GM23338 (cell line): ENCODE data around the gene KPTN. TPM values are rescaled to one million over a fixed set of nuclear protein-coding genes. Genes with fewer than 3 reads are reported as not detected.

ENCODE experiments used
- ATAC-seq: fragments of 200-7000 bp; cut with Tn5 transposase; 3 replicates; pipeline ENCODE4 v1.9.1; 2020
- DNase-seq: peaks from one replicate; pipeline ENCODE4 v3.0.0-alpha.2; 2015; ENCODE audit warnings: low spot score
- H2AFZ ChIP-seq: fragments of 200-600 bp; sonication (generic); 2 replicates; pipeline ENCODE4 v1.8.0; 2016; ENCODE audit warnings: antibody characterized with exemption, mild to moderate bottlenecking, moderate library complexity
- H3F3A ChIP-seq: fragments of 200-600 bp; sonication (generic); replicated peaks from 2 replicates; pipeline ENCODE4 v1.8.0; 2017; ENCODE audit warnings: antibody characterized with exemption, mixed run types, low read depth
- H3K27ac ChIP-seq: fragments of 200-600 bp; sonication (generic); 2 replicates; pipeline ENCODE4 v1.6.1; 2016; ENCODE audit warnings: low read depth
- H3K27me3 ChIP-seq: fragments of 200-600 bp; sonication (generic); 2 replicates; pipeline ENCODE4 v1.8.0; 2016; ENCODE audit warnings: mild to moderate bottlenecking, mixed run types, moderate library complexity; ENCODE audit not compliant: insufficient read depth
- H3K36me3 ChIP-seq: fragments of 200-600 bp; sonication (generic); 2 replicates; pipeline ENCODE4 v1.8.0; 2016; ENCODE audit warnings: mild to moderate bottlenecking; ENCODE audit not compliant: insufficient read depth
- H3K4me1 ChIP-seq: fragments of 200-600 bp; sonication (generic); 2 replicates; pipeline ENCODE4 v1.8.0; 2016; ENCODE audit warnings: mild to moderate bottlenecking, moderate library complexity; ENCODE audit not compliant: insufficient read depth
- H3K4me2 ChIP-seq: fragments of 200-600 bp; sonication (generic); 2 replicates; pipeline ENCODE4 v1.7.1; 2017; ENCODE audit warnings: mixed run types
- H3K4me3 ChIP-seq: fragments of 200-600 bp; sonication (generic); 2 replicates; pipeline ENCODE4 v1.6.1; 2016; ENCODE audit warnings: mixed run types
- H3K79me2 ChIP-seq: fragments of 200-600 bp; sonication (generic); replicated peaks from 2 replicates; pipeline ENCODE4 v1.8.0; 2017; ENCODE audit warnings: mild to moderate bottlenecking; ENCODE audit not compliant: insufficient read depth
- H3K9me2 ChIP-seq: fragments of 200-600 bp; sonication (generic); 2 replicates; pipeline ENCODE4 v1.8.0; 2017; ENCODE audit not compliant: insufficient read depth
- H4K20me1 ChIP-seq: fragments of 200-600 bp; sonication (generic); replicated peaks from 2 replicates; pipeline ENCODE4 v1.8.0; 2017; ENCODE audit warnings: mild to moderate bottlenecking; ENCODE audit not compliant: insufficient read depth
- H3K27ac Mint-ChIP-seq: 2 replicates; pipeline ENCODE4 v1.8.0; 2020; ENCODE audit warnings: inconsistent platforms, mild to moderate bottlenecking, moderate library complexity, mixed read lengths
- H3K27me3 Mint-ChIP-seq: 3 replicates; pipeline ENCODE4 v1.8.0; 2022; ENCODE audit warnings: low read depth, mild to moderate bottlenecking, moderate library complexity, mixed read lengths, inconsistent platforms; ENCODE audit not compliant: insufficient read depth, poor library complexity
- H3K36me3 Mint-ChIP-seq: 3 replicates; pipeline ENCODE4 v1.8.0; 2021; ENCODE audit warnings: low read depth, mild to moderate bottlenecking, inconsistent platforms, moderate library complexity, mixed read lengths
- H3K4me1 Mint-ChIP-seq: 3 replicates; pipeline ENCODE4 v1.8.0; 2020; ENCODE audit warnings: mild to moderate bottlenecking, inconsistent platforms, mixed read lengths
- H3K4me3 Mint-ChIP-seq: 3 replicates; pipeline ENCODE4 v1.8.0; 2021; ENCODE audit warnings: moderate library complexity, mild to moderate bottlenecking, inconsistent platforms, mixed read lengths
- H3K9me3 Mint-ChIP-seq: 3 replicates; pipeline ENCODE4 v1.8.0; 2020; ENCODE audit warnings: moderate library complexity, mild to moderate bottlenecking, inconsistent platforms, mixed read lengths
- CREB1 ChIP-seq: fragments of 250-450 bp; sonication (Bioruptor Pico); IDR thresholded peaks from 2 replicates; pipeline ENCODE4 v1.5.0; 2020; ENCODE audit warnings: low read depth, mild to moderate bottlenecking, moderate library complexity
- EZH2 ChIP-seq: fragments of 200-600 bp; sonication (generic); IDR thresholded peaks from one replicate; pipeline ENCODE4 v1.8.0; 2017; ENCODE audit warnings: antibody characterized with exemption, mild to moderate bottlenecking, low read depth; ENCODE audit not compliant: unreplicated experiment
- EZH2phosphoT487 ChIP-seq: fragments of 200-600 bp; sonication (generic); IDR thresholded peaks from one replicate; pipeline ENCODE4 v1.8.1; 2018; ENCODE audit warnings: antibody characterized with exemption; ENCODE audit not compliant: unreplicated experiment
- JUNB ChIP-seq: IDR thresholded peaks from one replicate; pipeline ENCODE4 v1.6.1; 2016; ENCODE audit warnings: antibody characterized with exemption; ENCODE audit not compliant: unreplicated experiment
- NANOG ChIP-seq: IDR thresholded peaks from 2 replicates; pipeline ENCODE4 v1.6.1; 2016; ENCODE audit warnings: antibody characterized with exemption, borderline replicate concordance
- POLR2AphosphoS5 ChIP-seq: IDR thresholded peaks from 2 replicates; pipeline ENCODE4 v1.6.1; 2016; ENCODE audit warnings: antibody characterized with exemption, low read depth
- STAT1 ChIP-seq: IDR thresholded peaks from one replicate; pipeline ENCODE4 v1.6.1; 2016; ENCODE audit warnings: antibody characterized with exemption; ENCODE audit not compliant: unreplicated experiment
- ZNF114 ChIP-seq: fragments of 250-450 bp; sonication (Bioruptor Pico); IDR thresholded peaks from 2 replicates; pipeline ENCODE4 v1.5.0; 2020; ENCODE audit warnings: mild to moderate bottlenecking, moderate library complexity
- ZNF331 ChIP-seq: fragments of 250-450 bp; sonication (Bioruptor Pico); IDR thresholded peaks from 2 replicates; pipeline ENCODE4 v1.5.0; 2020; ENCODE audit warnings: low read depth, mild to moderate bottlenecking, moderate library complexity
- polyA plus RNA-seq: library from polyadenylated mRNA; unstranded; fragments of >200 nt; fragmentation: Nextera tagmentation; extraction: Ambion mirVana; gene quantifications from 2 replicates; pipeline ENCODE4 v1.2.1, GENCODE V29; 2016
- total RNA-seq: library from RNA; depleted of rRNA; stranded (reverse); fragments of >200 nt; shearing (Covaris generic); gene quantifications from 2 replicates; pipeline ENCODE4 v1.2.3, GENCODE V29; 2014
- TF ChIP-seq, protein P1 (sequence below): fragments of 250-450 bp; sonication (Bioruptor Pico); IDR thresholded peaks from 2 replicates; pipeline ENCODE4 v1.5.0; 2020; ENCODE audit warnings: mild to moderate bottlenecking, moderate library complexity
- TF ChIP-seq, protein P2 (sequence below): IDR thresholded peaks from one replicate; pipeline ENCODE4 v1.6.1; 2018; ENCODE audit warnings: antibody characterized with exemption; ENCODE audit not compliant: unreplicated experiment
- TF ChIP-seq, protein P3 (sequence below): IDR thresholded peaks from 2 replicates; pipeline ENCODE4 v1.6.1; 2016; ENCODE audit warnings: antibody characterized with exemption
- TF ChIP-seq, protein P4 (sequence below), 2 experiments: fragments of 200-600 bp in 1 of 2; sonication (generic) in 1 of 2; conservative IDR thresholded peaks; 2 replicates each; pipeline versions ENCODE4 v1.5.1 to v1.6.1; 2016 to 2017; ENCODE audit warnings: antibody characterized with exemption in 2 of 2, low read depth in 2 of 2, mild to moderate bottlenecking in 2 of 2, moderate library complexity in 1 of 2

Gene KPTN
- total and polyA plus RNA-seq, 2 experiments from 2014 or later = 19.8 to 26.2 TPM

DNA sequence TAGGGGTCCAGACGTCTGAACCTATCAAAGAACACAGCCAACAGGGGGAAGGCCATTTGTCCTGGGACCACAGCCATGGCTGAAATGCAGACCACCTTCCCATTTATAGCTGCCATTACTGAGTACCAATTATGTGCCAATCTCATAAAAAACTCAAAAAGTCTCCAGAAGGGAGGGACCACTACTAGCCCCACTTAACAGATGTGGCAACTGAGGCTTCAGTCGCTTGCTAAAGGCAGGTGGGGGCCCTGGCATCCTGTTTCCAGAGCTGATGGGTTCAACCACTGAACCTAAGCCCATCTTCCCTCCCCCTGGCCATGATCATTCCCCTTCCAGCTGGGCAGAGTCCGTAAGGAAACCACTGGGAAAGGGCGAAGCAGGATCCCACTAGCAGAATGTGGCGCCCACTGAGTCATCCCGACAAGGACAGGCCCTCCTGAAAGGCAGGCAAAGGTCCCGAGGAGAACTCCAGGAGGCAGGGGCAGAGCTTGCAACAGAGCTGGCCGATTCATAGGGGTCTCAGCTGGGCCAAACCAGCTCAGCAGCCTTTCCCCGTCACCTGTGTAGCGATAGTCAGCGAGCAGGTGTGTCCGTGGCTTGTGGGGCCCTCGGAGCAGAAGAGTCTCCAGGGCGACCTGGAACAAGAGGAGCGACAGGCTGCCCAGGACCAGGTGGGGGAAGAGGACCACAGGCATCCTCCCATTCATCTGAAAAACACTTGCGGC lies 45.2 kb upstream of the KPTN start:
- DNase-seq (no peak), ATAC-seq (no peak)
- Mint-ChIP-seq H3K36me3 (no peaks in the 10 kb centered on the region), H3K27ac (no peak overlapping the region), H3K4me3 (no peak overlapping the region), H3K4me1 (no peaks in the 10 kb centered on the region), H3K9me3 (no peaks in the 10 kb centered on the region), H3K27me3 (peaks cover 5% of the 10 kb centered on the region)
- no peak overlapping the region for H3K27ac ChIP-seq
- H3K9me2 ChIP-seq = no peaks in the 10 kb centered on the region
- no peak for TF ChIP-seq CREB1 (CRISPR knock-in tag)
- TF ChIP-seq JUNB = no peak
- TF ChIP-seq, protein P1, sequence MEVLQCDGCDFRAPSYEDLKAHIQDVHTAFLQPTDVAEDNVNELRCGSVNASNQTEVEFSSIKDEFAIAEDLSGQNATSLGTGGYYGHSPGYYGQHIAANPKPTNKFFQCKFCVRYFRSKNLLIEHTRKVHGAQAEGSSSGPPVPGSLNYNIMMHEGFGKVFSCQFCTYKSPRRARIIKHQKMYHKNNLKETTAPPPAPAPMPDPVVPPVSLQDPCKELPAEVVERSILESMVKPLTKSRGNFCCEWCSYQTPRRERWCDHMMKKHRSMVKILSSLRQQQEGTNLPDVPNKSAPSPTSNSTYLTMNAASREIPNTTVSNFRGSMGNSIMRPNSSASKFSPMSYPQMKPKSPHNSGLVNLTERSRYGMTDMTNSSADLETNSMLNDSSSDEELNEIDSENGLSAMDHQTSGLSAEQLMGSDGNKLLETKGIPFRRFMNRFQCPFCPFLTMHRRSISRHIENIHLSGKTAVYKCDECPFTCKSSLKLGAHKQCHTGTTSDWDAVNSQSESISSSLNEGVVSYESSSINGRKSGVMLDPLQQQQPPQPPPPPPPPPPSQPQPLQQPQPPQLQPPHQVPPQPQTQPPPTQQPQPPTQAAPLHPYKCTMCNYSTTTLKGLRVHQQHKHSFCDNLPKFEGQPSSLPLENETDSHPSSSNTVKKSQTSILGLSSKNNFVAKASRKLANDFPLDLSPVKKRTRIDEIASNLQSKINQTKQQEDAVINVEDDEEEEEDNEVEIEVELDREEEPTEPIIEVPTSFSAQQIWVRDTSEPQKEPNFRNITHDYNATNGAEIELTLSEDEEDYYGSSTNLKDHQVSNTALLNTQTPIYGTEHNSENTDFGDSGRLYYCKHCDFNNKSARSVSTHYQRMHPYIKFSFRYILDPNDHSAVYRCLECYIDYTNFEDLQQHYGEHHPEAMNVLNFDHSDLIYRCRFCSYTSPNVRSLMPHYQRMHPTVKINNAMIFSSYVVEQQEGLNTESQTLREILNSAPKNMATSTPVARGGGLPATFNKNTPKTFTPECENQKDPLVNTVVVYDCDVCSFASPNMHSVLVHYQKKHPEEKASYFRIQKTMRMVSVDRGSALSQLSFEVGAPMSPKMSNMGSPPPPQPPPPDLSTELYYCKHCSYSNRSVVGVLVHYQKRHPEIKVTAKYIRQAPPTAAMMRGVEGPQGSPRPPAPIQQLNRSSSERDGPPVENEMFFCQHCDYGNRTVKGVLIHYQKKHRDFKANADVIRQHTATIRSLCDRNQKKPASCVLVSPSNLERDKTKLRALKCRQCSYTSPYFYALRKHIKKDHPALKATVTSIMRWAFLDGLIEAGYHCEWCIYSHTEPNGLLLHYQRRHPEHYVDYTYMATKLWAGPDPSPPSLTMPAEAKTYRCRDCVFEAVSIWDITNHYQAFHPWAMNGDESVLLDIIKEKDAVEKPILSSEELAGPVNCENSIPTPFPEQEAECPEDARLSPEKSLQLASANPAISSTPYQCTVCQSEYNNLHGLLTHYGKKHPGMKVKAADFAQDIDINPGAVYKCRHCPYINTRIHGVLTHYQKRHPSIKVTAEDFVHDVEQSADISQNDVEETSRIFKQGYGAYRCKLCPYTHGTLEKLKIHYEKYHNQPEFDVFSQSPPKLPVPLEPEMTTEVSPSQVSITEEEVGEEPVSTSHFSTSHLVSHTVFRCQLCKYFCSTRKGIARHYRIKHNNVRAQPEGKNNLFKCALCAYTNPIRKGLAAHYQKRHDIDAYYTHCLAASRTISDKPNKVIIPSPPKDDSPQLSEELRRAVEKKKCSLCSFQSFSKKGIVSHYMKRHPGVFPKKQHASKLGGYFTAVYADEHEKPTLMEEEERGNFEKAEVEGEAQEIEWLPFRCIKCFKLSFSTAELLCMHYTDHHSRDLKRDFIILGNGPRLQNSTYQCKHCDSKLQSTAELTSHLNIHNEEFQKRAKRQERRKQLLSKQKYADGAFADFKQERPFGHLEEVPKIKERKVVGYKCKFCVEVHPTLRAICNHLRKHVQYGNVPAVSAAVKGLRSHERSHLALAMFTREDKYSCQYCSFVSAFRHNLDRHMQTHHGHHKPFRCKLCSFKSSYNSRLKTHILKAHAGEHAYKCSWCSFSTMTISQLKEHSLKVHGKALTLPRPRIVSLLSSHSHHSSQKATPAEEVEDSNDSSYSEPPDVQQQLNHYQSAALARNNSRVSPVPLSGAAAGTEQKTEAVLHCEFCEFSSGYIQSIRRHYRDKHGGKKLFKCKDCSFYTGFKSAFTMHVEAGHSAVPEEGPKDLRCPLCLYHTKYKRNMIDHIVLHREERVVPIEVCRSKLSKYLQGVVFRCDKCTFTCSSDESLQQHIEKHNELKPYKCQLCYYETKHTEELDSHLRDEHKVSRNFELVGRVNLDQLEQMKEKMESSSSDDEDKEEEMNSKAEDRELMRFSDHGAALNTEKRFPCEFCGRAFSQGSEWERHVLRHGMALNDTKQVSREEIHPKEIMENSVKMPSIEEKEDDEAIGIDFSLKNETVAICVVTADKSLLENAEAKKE = no peak
- TF ChIP-seq, protein P2, sequence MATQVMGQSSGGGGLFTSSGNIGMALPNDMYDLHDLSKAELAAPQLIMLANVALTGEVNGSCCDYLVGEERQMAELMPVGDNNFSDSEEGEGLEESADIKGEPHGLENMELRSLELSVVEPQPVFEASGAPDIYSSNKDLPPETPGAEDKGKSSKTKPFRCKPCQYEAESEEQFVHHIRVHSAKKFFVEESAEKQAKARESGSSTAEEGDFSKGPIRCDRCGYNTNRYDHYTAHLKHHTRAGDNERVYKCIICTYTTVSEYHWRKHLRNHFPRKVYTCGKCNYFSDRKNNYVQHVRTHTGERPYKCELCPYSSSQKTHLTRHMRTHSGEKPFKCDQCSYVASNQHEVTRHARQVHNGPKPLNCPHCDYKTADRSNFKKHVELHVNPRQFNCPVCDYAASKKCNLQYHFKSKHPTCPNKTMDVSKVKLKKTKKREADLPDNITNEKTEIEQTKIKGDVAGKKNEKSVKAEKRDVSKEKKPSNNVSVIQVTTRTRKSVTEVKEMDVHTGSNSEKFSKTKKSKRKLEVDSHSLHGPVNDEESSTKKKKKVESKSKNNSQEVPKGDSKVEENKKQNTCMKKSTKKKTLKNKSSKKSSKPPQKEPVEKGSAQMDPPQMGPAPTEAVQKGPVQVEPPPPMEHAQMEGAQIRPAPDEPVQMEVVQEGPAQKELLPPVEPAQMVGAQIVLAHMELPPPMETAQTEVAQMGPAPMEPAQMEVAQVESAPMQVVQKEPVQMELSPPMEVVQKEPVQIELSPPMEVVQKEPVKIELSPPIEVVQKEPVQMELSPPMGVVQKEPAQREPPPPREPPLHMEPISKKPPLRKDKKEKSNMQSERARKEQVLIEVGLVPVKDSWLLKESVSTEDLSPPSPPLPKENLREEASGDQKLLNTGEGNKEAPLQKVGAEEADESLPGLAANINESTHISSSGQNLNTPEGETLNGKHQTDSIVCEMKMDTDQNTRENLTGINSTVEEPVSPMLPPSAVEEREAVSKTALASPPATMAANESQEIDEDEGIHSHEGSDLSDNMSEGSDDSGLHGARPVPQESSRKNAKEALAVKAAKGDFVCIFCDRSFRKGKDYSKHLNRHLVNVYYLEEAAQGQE = no peak
- TF ChIP-seq ZNF331 (CRISPR knock-in tag) = no peak
- TF ChIP-seq EZH2 = no peak
- TF ChIP-seq, protein P3, sequence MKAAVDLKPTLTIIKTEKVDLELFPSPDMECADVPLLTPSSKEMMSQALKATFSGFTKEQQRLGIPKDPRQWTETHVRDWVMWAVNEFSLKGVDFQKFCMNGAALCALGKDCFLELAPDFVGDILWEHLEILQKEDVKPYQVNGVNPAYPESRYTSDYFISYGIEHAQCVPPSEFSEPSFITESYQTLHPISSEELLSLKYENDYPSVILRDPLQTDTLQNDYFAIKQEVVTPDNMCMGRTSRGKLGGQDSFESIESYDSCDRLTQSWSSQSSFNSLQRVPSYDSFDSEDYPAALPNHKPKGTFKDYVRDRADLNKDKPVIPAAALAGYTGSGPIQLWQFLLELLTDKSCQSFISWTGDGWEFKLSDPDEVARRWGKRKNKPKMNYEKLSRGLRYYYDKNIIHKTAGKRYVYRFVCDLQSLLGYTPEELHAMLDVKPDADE = no peak
- TF ChIP-seq STAT1 = no peak
- TF ChIP-seq, protein P4, sequence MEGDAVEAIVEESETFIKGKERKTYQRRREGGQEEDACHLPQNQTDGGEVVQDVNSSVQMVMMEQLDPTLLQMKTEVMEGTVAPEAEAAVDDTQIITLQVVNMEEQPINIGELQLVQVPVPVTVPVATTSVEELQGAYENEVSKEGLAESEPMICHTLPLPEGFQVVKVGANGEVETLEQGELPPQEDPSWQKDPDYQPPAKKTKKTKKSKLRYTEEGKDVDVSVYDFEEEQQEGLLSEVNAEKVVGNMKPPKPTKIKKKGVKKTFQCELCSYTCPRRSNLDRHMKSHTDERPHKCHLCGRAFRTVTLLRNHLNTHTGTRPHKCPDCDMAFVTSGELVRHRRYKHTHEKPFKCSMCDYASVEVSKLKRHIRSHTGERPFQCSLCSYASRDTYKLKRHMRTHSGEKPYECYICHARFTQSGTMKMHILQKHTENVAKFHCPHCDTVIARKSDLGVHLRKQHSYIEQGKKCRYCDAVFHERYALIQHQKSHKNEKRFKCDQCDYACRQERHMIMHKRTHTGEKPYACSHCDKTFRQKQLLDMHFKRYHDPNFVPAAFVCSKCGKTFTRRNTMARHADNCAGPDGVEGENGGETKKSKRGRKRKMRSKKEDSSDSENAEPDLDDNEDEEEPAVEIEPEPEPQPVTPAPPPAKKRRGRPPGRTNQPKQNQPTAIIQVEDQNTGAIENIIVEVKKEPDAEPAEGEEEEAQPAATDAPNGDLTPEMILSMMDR (conservative IDR thresholded peaks at IDR 0.05; ENCODE audit: low read depth in 2 of 2) = no peak
- no peak for TF ChIP-seq EZH2phosphoT487
- TF ChIP-seq NANOG = no peak
- no peak for TF ChIP-seq POLR2AphosphoS5
- TF ChIP-seq ZNF114 (CRISPR knock-in tag) = no peak
- no peaks in the 10 kb centered on the region for H3F3A ChIP-seq
- no peak overlapping the region for H3K4me3 ChIP-seq
- no peaks in the 10 kb centered on the region for H3K79me2 ChIP-seq
- H3K4me1 ChIP-seq = no peaks in the 10 kb centered on the region
- no peaks in the 10 kb centered on the region for H3K36me3 ChIP-seq
- H3K4me2 ChIP-seq = no peak overlapping the region
- H4K20me1 ChIP-seq = no peaks in the 10 kb centered on the region
- no peak overlapping the region for H2AFZ ChIP-seq
- no peaks in the 10 kb centered on the region for H3K27me3 ChIP-seq
